Measurements from ENCODE around the gene DIP2B.

- TF ChIP-seq SUZ12 (IDR thresholded peaks at IDR 0.05) = no peak
- TF ChIP-seq FOXM1 (IDR thresholded peaks at IDR 0.05; ENCODE audit: borderline replicate concordance) = no peak
- no peak for TF ChIP-seq SP1 (IDR thresholded peaks at IDR 0.05)
- TF ChIP-seq ELF4 (IDR thresholded peaks at IDR 0.05) = no peak
- TF ChIP-seq BHLHE40 (IDR thresholded peaks at IDR 0.05; ENCODE audit: borderline replicate concordance) = no peak
Measured at GRCh38 chr12:50520416-50521207, 15.8 kb downstream of the DIP2B start.

Measured in HEK293T (cell line).